NCI-H2107 (cell line): ENCODE results near the gene HMBS.

ENCODE experiments used
- DNase-seq: peaks from one replicate; lab custom pipeline; 2025; lab: John Stamatoyannopoulos, UW

The HMBS gene

DNA sequence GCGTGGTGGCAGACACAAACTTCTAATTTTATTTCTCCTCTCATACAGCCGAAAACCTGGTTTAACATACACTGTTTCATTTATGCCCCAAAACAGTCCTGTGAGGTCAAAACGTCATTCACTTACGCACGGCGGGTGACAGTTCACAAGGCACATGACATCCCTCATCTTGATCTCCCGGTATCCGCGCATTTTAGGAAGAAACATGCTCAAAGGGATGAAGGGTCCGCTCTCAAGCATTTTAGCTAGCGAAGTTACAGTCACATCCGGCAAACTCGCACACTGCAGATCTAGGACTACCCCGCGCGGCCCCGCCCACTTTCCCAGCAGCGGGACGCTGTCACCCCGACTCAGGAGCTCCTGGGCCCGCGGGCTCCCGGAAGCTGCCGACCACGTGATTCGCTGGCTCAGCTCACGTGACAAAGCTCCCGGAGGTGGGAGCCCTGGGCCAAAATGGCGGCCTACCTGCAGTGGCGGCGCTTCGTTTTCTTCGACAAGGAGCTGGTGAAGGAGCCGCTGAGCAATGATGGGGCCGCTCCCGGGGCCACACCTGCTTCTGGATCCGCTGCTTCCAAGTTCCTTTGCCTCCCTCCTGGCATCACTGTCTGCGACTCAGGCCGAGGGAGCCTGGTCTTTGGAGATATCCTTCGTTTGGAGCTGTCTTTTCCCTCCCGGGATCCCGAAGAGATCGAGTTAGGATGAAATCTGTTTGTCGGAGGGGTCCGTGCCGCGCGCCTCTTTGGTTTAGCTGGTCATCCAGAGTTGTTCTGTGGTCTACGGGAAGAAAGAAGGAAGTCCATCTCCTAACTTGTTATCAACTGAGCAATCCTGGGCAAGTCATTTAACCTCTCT is 17.1 kb upstream of the HMBS start, which contains the start of gene VPS11:
TSS of gene VPS11 (plus strand) at position 448 of the 852 bp plus-strand sequence. CDS start at position 454, 6 bp downstream.
- DNase-seq = peak; percentile 94

- DNase-seq = no peak
Measured at GRCh38 chr11:119077839-119078238, 6.8 kb upstream of the HMBS start.

DNA sequence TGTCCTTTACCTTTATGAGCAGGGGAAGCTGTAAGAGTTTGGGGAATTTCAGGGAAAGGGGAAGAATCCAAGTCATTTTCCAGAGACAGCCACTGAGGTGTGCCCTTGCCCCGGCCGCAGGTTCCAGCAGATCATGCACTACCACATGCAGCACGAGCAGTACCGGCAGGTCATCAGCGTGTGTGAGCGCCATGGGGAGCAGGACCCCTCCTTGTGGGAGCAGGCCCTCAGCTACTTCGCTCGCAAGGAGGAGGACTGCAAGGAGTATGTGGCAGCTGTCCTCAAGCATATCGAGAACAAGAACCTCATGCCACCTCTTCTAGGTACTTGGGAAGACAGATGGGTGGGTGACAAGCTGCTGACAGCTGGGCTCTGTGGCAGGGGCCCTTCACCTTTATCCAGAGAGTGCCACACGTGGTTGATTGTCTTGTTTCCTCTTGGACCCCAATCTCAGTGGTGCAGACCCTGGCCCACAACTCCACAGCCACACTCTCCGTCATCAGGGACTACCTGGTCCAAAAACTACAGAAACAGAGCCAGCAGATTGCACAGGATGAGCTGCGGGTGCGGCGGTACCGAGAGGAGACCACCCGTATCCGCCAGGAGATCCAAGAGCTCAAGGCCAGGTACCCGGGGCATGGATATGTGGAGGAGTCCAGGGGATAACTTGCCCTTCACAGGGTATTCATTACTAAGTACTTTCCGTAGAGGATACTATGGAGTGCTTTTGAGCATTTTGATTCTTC is 5.8 kb upstream of the HMBS start:
- DNase-seq = no peak

- no peak for DNase-seq
Measured at GRCh38 chr11:119081682-119082260, 2.9 kb upstream of the HMBS start.

DNA sequence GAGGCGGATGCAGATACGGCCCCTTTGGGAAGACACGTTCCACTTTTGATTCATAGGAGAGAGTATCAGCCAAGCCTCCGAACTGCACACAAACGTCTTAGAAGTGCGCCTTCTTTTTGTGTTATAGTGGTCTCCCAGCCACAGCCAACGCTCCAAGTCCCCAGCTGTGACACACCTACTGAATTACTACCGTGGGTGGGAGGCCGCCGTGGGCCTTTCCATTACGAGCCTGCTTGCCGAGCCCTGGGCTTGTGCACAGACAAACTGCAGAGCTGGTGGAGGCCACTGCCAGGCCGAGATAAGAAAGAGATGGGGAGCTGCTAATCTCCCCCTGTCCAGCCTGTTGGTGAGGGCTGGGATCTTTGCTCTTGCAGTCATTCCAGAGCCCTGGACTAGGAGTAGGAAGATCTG is 761 bp downstream of the HMBS start:
- DNase-seq = no peak

DNA sequence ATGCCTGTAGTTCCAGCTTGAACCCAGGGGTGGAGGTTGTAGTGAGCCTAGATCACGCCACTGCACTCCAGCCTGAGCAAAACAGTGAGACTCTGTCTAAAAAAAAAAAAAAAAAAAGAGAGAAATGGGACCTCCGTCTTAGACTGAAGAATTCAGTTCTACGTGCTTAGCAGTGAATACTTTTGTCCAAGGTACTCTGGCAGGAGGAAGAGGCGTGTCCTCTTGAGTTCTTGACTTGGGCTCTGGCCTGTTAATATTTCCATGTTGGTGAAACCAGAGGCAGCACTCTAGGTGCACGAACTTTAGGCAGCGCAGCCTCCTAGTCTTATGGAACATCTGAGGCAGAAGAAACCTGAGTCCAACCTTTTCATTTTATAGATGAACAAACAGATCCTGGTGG is 2.4 kb downstream of the HMBS start:
- DNase-seq = no peak

- no peak for DNase-seq
Measured at GRCh38 chr11:119087747-119088241, 3.1 kb downstream of the HMBS start.

GRCh38 chr11:119088406-119088805 is 3.7 kb downstream of the HMBS start:
- DNase-seq = no peak

- DNase-seq = no peak
Measured at GRCh38 chr11:119089319-119089718, 4.6 kb downstream of the HMBS start.

- DNase-seq = no peak
Measured at GRCh38 chr11:119091178-119091577, 6.5 kb downstream of the HMBS start.

GRCh38 chr11:119091966-119092879 is 7.5 kb downstream of the HMBS start:
- DNase-seq = no peak

DNA sequence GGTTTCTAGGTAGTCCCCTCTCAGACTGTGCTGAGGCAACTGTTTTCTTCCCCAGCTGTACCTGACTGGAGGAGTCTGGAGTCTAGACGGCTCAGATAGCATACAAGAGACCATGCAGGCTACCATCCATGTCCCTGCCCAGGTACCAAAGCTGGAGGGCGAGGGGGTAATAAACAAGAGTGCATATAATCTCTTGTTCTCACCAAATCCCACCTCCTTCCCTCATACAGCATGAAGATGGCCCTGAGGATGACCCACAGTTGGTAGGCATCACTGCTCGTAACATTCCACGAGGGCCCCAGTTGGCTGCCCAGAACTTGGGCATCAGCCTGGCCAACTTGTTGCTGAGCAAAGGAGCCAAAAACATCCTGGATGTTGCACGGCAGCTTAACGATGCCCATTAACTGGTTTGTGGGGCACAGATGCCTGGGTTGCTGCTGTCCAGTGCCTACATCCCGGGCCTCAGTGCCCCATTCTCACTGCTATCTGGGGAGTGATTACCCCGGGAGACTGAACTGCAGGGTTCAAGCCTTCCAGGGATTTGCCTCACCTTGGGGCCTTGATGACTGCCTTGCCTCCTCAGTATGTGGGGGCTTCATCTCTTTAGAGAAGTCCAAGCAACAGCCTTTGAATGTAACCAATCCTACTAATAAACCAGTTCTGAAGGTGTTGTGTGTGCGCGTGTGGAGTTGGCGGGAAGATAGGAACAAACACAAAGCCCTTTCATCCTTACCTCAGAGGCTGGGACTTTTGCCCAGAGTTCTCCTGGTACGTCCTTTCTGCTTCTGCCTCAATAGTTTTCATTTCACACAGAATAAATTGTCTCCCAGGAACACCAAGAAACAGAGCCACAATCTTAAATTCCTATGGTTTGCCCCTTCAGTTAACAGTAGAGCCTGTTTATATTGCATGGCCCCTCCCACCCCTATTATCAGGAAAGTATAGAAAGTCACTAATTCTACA is 8.5 kb downstream of the HMBS start:
- no peak for DNase-seq

DNA sequence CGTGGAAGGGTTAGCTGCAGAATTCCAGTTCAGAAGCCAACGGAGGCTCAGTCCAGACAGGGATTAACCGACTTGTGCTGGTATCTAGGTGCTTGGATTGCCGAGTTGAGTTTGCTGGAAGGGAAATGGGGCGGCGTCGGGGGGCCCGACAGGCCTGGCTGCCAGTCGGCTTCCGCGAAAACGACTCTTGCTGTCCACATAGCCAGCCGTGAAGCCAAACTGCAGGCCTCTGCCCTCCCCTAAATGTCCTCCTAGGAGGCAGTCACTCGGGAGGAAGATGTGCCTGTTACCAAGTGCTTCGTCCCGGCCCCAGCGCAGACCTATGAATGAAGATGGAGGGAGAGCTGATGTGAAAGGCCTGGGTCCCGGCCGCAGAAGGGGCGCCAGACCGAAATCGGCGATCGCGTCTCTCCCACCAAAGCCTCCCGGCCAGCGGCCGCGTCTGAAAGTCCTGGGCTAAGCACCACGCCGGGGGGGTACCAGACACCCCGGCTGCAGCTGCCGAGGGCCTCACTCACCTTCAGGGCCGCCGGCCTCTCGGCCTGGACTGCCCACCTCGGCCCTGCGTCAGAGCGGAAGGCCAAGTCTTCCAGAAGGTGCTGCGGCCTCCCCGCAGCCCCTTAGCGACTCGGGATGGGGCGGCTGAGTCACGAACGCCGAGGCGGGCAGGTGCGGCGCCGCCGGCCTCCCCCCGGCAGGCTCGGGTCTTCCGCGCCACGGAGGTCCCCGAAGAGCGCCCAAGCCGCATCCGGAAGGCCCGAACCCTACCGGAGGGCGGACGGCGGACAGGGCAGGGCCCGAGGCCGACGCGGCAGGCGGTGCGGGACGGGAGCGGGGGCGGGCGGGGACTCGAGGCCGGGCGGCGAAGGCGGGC is 9.5 kb downstream of the HMBS start:
- no peak for DNase-seq

DNA sequence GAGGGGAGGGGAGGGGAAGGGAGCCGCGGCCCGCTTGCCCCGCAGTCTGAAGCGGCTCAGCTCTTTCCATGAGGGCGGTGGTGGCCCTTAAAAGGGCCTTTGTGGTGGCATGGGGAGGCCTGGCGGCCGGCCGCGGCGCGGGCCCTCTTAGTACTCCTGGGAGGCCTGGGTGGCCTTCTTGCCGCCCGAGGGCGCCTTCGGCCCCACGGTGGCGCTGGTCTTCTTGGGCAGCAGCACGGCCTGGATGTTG is 10.1 kb downstream of the HMBS start:
- no peak for DNase-seq

DNA sequence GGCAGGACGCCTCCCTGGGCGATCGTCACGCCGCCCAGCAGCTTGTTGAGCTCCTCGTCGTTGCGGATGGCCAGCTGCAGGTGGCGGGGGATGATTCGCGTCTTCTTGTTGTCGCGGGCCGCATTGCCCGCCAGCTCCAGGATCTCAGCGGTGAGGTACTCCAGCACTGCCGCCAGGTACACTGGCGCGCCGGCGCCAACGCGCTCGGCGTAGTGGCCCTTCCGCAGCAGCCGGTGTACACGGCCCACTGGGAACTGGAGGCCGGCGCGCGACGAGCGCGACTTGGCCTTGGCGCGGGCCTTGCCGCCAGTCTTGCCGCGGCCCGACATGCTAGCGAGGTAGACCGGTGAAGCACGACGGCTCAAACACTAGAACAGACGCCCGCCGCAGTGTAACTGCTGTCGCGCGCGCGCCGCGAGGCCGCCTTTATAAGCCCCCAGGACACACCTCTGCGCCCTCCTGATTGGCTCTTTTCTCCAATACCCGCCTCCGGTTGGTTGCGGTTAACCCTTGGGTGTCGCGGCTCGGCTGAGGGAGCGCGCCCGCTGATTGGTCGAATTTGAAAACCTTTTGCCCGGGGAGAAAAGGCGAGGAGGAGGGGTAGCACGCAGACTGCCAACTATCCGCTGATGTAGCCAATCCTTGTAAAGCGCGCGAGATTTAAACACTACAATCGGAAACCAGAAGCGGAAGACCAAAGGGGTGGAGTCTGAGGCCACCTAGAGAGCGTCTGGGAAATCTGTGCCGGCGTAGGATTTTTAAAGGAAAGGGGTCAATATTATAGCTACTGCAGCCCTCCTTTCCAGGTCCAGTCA is 10.6 kb downstream of the HMBS start:
- DNase-seq = peak; percentile 97

DNA sequence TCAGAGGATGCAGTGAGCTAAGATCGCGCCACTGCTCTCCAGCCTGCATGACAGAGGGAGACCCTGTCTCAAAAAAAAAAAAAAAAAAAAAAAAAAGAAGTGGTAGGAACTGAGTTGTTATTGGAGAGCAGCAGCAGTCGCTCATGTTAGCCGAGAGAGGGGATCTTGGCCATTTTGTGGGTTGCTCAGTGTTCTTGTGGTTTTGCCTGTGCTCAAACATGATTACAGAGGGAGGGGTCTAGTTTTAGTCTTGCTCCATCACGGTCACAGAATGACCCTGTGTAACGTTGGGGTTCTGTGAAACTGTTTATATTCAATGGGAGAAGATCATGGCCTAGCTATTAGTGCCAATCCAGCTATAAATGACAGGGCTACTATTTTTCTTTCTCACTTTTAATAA is 15.0 kb downstream of the HMBS start:
- DNase-seq = no peak

DNA sequence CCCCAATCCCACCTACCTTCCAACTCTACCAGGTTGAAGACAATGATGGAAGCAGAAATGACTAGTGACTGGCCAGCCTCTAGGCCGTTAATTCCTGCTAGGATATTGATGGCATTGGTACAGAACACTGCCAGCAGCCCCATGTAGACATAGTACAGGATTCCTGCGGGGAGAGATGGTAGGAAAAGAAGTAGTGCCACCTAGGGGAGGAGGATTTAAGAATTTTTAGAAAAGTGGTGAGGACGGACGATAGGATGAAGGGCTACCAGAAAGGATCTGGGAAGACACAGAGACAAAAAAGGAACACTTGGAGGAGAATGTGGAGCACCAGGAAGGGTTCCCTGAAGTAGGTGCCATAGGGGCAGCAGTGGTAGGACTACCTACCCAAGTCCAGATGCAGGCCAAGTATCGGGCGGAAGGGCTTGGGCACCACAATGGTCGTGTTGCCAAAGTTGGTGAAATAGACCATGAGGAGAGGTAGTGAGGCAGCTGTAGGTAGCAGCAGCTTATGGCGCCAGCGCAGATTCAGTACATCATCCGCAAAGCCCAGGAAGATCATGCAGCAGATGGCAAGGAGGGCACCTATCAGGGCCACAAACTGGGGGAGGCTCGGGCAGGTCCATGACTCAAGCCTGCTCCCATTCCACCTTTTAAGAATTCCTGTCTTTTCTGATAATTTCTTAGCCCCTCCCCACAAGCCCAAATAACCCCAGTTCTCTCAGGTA is 15.7 kb downstream of the HMBS start:
- no peak for DNase-seq
